Glomerular visceral epithelial cell (primary cell): ENCODE results near the gene ASB16.
"Not testable (repeated sequence)": the region's sequence is repeated elsewhere in the genome, so short reads cannot be mapped to it uniquely, and the experiment has no call there.

Experiments
- DNase-seq: peaks from one replicate; pipeline ENCODE4 v3.0.0-alpha.2; 2016; ENCODE audit errors: extremely low spot score

The ASB16 gene

GRCh38 chr17:44147812-44148211 is 22.7 kb upstream of the ASB16 start:
- no peak for DNase-seq

GRCh38 chr17:44149066-44149465 is 21.4 kb upstream of the ASB16 start:
- DNase-seq: not testable (repeated sequence)

- DNase-seq: no peak
Measured at GRCh38 chr17:44149750-44150329, 20.7 kb upstream of the ASB16 start.

GRCh38 chr17:44152875-44153274 is 17.6 kb upstream of the ASB16 start:
- no peak for DNase-seq

GRCh38 chr17:44155488-44155887 is 15.0 kb upstream of the ASB16 start:
- DNase-seq: no peak

GRCh38 chr17:44159519-44160210 is 10.8 kb upstream of the ASB16 start:
- no peak for DNase-seq

- no peak for DNase-seq
Measured at GRCh38 chr17:44164476-44164875, 6.0 kb upstream of the ASB16 start.

DNA sequence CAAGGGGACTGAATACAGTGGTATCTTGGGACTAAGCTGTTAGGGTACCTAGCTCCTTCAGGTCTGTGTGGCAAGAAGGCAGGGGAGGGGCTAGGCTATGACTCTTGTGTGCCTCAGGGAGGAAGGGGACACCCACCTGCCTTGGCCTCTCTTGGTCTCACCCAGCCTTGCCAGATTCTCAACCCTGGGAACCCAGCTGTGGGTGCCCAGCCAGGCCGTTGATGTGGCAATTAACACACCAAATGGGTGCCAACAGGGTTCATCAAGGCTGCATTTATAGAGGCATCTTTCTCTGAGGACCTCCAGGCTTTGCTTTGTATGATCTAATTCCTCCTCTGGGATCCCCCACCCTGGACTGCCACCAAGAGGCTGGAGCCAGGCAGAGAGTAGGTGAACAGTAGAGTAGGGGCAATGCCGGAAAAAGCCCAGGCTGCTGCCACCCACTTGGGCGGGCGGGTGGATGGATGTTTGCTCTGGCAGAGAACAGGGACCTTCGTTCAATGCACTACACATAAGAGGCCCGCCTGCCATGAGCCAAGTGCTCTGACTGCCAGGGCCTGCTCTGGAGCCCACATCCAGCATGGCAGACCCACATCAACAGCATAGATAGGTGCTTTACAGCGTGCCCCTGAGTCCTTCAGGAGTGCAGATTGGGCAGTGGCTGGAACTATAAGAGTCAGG is 3.2 kb upstream of the ASB16 start:
- no peak for DNase-seq

GRCh38 chr17:44170135-44170498 is 387 bp upstream of the ASB16 start:
- DNase-seq: no peak

DNA sequence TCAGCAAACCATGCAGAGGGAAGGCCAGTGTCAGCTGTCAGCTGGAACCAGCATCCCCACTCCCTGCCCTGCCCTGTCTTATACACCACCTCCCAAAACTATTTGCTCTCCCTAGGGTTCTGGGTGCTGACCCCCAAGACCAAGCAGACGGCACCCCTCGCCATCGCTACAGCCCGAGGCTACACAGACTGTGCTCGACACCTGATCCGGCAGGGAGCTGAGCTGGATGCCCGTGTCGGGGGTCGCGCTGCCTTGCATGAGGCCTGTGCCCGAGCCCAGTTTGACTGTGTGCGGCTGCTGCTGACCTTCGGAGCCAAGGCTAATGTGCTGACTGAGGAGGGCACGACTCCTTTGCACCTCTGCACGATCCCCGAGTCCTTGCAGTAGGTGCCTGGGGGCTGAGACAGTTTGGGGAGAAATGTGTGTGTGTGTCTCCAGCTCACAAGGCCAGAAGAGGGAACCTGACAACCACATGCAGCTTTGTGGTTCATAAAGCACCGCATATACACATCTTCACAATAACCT is 1.5 kb downstream of the ASB16 start:
- no peak for DNase-seq

- no peak for DNase-seq
Measured at GRCh38 chr17:44174427-44174826, 3.9 kb downstream of the ASB16 start.

DNA sequence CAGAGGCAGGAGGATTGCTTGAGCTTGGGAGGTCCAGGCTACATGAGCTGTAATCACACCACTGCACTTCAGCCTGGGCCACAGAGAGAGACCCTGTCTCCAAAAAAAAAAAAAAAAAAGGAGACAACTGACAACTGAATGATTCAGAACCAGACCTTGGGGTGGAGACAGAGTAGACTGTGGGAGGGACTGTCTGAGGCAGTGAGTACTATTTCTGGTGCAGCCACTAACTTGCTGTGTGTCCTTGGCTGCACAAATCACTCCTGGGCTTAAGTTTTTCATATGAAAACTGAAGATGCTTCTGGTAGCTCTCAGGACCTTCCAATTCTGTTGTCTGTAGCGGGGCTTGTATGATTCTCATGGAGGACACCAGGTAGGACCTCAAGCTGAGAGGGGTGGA is 5.8 kb downstream of the ASB16 start:
- DNase-seq: no peak

DNA sequence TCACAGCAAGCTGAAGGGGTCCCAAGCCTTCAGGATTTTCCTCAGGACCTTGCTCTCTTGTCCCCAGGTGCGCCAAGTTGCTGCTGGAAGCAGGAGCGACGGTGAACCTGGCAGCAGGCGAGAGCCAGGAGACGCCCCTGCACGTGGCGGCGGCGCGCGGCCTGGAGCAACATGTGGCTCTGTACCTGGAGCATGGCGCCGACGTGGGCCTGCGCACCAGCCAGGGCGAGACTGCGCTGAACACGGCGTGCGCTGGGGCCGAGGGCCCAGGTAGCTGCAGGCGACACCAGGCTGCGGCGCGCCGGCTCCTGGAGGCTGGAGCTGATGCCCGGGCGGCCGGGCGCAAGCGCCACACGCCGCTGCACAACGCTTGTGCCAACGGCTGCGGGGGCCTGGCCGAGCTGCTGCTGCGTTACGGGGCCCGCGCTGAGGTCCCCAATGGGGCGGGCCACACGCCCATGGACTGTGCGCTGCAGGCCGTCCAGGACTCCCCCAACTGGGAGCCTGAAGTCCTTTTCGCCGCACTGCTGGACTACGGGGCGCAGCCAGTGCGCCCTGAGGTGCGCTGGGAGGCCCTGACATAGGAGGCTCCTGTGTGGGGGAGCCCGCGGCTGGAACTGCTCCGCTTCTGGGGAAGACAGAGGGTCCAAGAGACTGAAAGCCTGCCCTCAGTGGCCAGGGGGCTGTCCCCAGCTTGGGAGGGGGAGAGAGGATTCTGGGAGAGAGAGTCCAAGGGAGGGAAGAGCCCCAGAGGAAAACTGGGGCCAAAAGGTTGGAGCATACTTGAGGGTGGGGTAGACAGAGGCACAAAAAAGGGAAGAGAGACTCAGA is 6.4 kb downstream of the ASB16 start:
- DNase-seq: no peak

DNA sequence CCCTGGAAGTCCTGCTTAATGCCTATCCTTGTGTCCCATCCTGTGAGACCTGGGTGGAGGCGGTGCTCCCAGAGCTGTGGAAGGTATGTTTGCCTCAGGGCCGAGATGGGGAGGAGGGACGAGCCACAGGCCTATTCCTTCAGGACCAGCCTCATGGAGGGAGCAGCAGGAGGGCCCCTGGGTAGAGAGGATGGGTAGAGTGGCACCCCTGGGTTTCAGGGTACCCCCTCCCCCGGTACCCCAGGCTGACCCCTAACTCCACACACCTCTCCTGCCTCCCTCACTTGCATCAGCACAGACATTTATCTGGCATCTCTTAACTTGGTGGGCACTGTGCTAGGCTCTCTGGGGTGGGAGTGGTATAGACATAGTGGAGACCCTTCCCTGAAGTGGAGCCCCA is 7.1 kb downstream of the ASB16 start:
- DNase-seq: no peak

DNA sequence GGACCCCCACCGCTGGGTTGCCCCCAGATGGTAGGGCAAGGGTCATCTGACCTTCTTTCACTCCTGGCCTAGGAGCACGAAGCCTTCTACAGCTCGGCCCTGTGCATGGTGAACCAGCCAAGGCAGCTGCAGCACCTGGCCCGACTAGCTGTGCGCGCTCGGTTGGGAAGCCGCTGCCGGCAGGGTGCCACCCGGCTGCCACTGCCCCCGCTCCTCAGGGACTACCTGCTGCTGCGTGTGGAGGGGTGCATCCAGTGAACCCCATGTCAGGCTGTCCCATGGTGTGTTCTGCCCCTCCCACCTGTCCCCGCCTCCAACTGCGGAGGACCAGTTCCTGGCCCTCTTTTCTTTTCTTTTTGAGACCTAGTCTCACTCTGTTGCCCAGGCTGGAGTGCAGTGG is 7.6 kb downstream of the ASB16 start:
- no peak for DNase-seq

GRCh38 chr17:44183024-44183423 is 12.5 kb downstream of the ASB16 start:
- DNase-seq: no peak

- DNase-seq: no peak
Measured at GRCh38 chr17:44184212-44184810, 13.8 kb downstream of the ASB16 start.

DNA sequence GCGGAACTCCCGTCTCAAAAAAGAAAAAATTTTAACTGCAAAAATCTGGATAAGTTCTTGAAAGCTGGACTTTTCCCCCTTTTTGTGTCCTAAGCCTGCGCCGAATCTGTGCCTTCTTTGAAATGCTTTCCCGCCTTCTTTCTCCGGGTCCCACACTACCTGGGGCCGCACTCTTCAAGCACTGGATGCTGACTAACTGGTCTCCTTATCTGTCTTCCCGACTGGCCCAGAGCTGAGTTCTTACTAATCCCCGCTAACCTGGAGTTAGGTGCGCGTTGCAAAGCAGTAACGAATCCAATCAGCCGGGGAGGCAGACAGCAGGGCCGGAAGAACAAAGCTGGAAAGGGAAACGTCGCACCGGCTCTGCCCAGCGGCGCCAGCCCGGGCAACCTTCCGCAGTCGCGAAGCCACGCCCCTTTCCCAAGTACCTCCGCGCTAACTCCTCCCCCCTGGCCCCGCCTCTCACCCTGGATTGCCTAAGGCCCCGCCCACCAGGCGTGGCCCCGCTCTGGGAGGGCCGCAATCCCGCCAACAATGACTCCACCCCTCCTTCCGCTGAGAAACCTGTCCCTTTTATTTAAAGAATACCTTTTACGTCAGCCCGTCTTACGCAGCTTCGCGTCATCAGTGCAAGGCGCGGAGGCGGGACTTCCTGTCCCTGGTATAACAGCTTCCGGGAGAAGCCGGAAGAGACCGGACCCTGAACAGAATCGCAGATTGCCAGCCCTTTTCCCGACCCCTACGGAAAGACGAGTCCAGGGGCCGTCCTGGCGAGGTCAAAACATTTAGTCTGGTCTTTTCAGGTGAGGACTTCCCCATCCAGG is 16.0 kb downstream of the ASB16 start, which contains the start of gene TMUB2:
TMUB2 (plus strand) TSS at position 666 of the 824 bp plus-strand sequence. CDS start 737 bp downstream, outside the sequence.
- peak; percentile 100 for DNase-seq

- DNase-seq: no peak
Measured at GRCh38 chr17:44187131-44187899, 16.8 kb downstream of the ASB16 start.
